Panc1 (cell line): Measurements from ENCODE around the gene ITLN2.

Experiments used
- CTCF ChIP-seq: fragments of 450-650 bp; IDR thresholded peaks from 2 replicates; pipeline ENCODE4 v1.5.1; 2017; ENCODE audit warnings: mild to moderate bottlenecking
- TCF7L2 ChIP-seq: IDR thresholded peaks from 2 replicates; pipeline ENCODE4 v1.6.1; 2011; ENCODE audit warnings: mild to moderate bottlenecking, low read depth, low read length, inconsistent platforms

GRCh38 chr1:160924791-160925651 is 29.6 kb downstream of the ITLN2 start:
- TF ChIP-seq CTCF, result no peak
- TF ChIP-seq TCF7L2, result no peak
